HepG2 (cell line): ENCODE results near the gene MTHFD2. TPM values are rescaled to one million over a fixed set of nuclear protein-coding genes. Genes with fewer than 3 reads are reported as not detected.
A peak's percentile ranks its signal among the peaks of the same experiment; 100 is the strongest.

Experiments used
- CEBPG ChIP-seq: IDR thresholded peaks from 2 replicates; pipeline ENCODE4 v1.6.1; 2016
- EED ChIP-seq: sonication (generic); formaldehyde crosslinking; IDR thresholded peaks from 2 replicates; pipeline ENCODE4 v1.5.0; 2020; ENCODE audit warnings: mild to moderate bottlenecking, missing genetic modification reagents
- FOSL2 ChIP-seq: sonication (generic); formaldehyde crosslinking; IDR thresholded peaks from 2 replicates; pipeline ENCODE4 v1.4.0; 2020; ENCODE audit warnings: missing genetic modification reagents
- HES4 ChIP-seq: sonication (generic); formaldehyde crosslinking; IDR thresholded peaks from 2 replicates; pipeline ENCODE4 v1.9.0; 2021; ENCODE audit warnings: mild to moderate bottlenecking, missing genetic modification reagents, borderline replicate concordance
- HHEX ChIP-seq: IDR thresholded peaks from 2 replicates; pipeline ENCODE4 v1.6.1; 2016; ENCODE audit warnings: control low read depth
- HMG20A ChIP-seq: IDR thresholded peaks from 2 replicates; pipeline ENCODE4 v1.6.1; 2016; ENCODE audit warnings: borderline replicate concordance
- HNRNPUL1 ChIP-seq: fragments of 200-400 bp; formaldehyde crosslinking; IDR thresholded peaks from 2 replicates; pipeline ENCODE4 v1.6.1; 2017; ENCODE audit warnings: low read depth, mild to moderate bottlenecking, low read length, moderate library complexity
- KDM4B ChIP-seq: sonication (generic); formaldehyde crosslinking; IDR thresholded peaks from 2 replicates; pipeline ENCODE4 v1.4.0; 2020; ENCODE audit warnings: missing genetic modification reagents
- MTF1 ChIP-seq: sonication (generic); formaldehyde crosslinking; IDR thresholded peaks from 2 replicates; pipeline ENCODE4 v1.5.0; 2020; ENCODE audit warnings: missing genetic modification reagents
- RNF2 ChIP-seq: fragments of 450-650 bp; conservative IDR thresholded peaks from 2 replicates; pipeline ENCODE4 v1.6.1; 2016; ENCODE audit warnings: low read depth
- RORA ChIP-seq: sonication (generic); formaldehyde crosslinking; IDR thresholded peaks from 2 replicates; pipeline ENCODE4 v1.5.0; 2020; ENCODE audit warnings: mild to moderate bottlenecking, missing genetic modification reagents, moderate library complexity
- RXRA ChIP-seq: sonication (generic); formaldehyde crosslinking; IDR thresholded peaks from 2 replicates; pipeline ENCODE4 v1.5.1; 2020; ENCODE audit warnings: missing genetic modification reagents
- ZNF10 ChIP-seq: sonication (generic); formaldehyde crosslinking; IDR thresholded peaks from 2 replicates; pipeline ENCODE4 v1.4.0; 2020; ENCODE audit warnings: mild to moderate bottlenecking, low read depth, missing genetic modification reagents, borderline replicate concordance
- ZNF124 ChIP-seq: sonication (generic); formaldehyde crosslinking; IDR thresholded peaks from 2 replicates; pipeline ENCODE4 v1.4.0; 2020; ENCODE audit warnings: missing genetic modification reagents
- ZNF143 ChIP-seq: sonication (generic); formaldehyde crosslinking; IDR thresholded peaks from 2 replicates; pipeline ENCODE4 v1.4.0; 2020; ENCODE audit warnings: missing genetic modification reagents
- ZNF549 ChIP-seq: sonication (generic); formaldehyde crosslinking; IDR thresholded peaks from 2 replicates; pipeline ENCODE4 v1.5.0; 2020; ENCODE audit warnings: missing genetic modification reagents
- ZNF569 ChIP-seq: sonication (generic); formaldehyde crosslinking; IDR thresholded peaks from 2 replicates; pipeline ENCODE4 v1.5.0; 2020; ENCODE audit warnings: mild to moderate bottlenecking, missing genetic modification reagents, moderate library complexity, borderline replicate concordance
- ZNF629 ChIP-seq: sonication (generic); formaldehyde crosslinking; conservative IDR thresholded peaks from 2 replicates; pipeline ENCODE4 v1.5.0; 2020; ENCODE audit warnings: missing genetic modification reagents
- polyA plus RNA-seq, 8 experiments: library from polyadenylated mRNA; depleted of rRNA in 3 of 8; stranded (reverse) in 7 of 8; unstranded in 1 of 8; fragments of >200 nt; fragmentation: Illumina TruSeq in 4 of 8; extraction: Trizol in 4 of 8; gene quantifications; 2 replicates each; pipeline versions ENCODE4 v1.2.1 to v1.2.3, GENCODE V29; 2011 to 2016; ENCODE audit warnings: low read depth in 4 of 8, missing spikeins in 1 of 8, mixed read lengths in 1 of 8; ENCODE audit not compliant: insufficient read depth in 1 of 8
- total RNA-seq, 5 experiments: library from RNA; depleted of rRNA; stranded (reverse); fragments of >200 nt; fragmentation: Illumina TruSeq; extraction: Trizol; gene quantifications; 2 replicates each; pipeline ENCODE4 v1.2.3, GENCODE V29; 2016; ENCODE audit warnings: low read depth in 1 of 5
- TF ChIP-seq, protein P1 (sequence below): sonication (generic); formaldehyde crosslinking; IDR thresholded peaks from 2 replicates; pipeline ENCODE4 v1.5.0; 2020; ENCODE audit warnings: missing genetic modification reagents, mild to moderate bottlenecking, borderline replicate concordance
- TF ChIP-seq, protein P2 (sequence below): IDR thresholded peaks from 2 replicates; pipeline ENCODE4 v1.6.1; 2012; ENCODE audit warnings: low read length, improper control_type of control experiment
- TF ChIP-seq, protein P3 (sequence below), 2 experiments: sonication (generic) in 1 of 2; formaldehyde crosslinking in 1 of 2; IDR thresholded peaks; 2 replicates each; pipeline versions ENCODE4 v1.5.1 to v1.6.1; 2011 to 2020; ENCODE audit warnings: borderline replicate concordance in 1 of 2, low read depth in 1 of 2, low read length in 1 of 2, mild to moderate bottlenecking in 1 of 2, missing genetic modification reagents in 1 of 2, moderate library complexity in 1 of 2
- TF ChIP-seq, protein P4 (sequence below): sonication (generic); formaldehyde crosslinking; IDR thresholded peaks from 2 replicates; pipeline ENCODE4 v1.5.1; 2020; ENCODE audit warnings: missing genetic modification reagents, mild to moderate bottlenecking, borderline replicate concordance
- TF ChIP-seq, protein P5 (sequence below): IDR thresholded peaks from 2 replicates; pipeline ENCODE4 v1.6.1; 2016; ENCODE audit warnings: missing genetic modification reagents, missing compliant biosample characterization

MTHFD2 gene
- total and polyA plus RNA-seq, 2 of the 13 experiments (the other 11 are each of a cell fraction or from before 2014, with no cell fraction given): 188 to 269 TPM

DNA sequence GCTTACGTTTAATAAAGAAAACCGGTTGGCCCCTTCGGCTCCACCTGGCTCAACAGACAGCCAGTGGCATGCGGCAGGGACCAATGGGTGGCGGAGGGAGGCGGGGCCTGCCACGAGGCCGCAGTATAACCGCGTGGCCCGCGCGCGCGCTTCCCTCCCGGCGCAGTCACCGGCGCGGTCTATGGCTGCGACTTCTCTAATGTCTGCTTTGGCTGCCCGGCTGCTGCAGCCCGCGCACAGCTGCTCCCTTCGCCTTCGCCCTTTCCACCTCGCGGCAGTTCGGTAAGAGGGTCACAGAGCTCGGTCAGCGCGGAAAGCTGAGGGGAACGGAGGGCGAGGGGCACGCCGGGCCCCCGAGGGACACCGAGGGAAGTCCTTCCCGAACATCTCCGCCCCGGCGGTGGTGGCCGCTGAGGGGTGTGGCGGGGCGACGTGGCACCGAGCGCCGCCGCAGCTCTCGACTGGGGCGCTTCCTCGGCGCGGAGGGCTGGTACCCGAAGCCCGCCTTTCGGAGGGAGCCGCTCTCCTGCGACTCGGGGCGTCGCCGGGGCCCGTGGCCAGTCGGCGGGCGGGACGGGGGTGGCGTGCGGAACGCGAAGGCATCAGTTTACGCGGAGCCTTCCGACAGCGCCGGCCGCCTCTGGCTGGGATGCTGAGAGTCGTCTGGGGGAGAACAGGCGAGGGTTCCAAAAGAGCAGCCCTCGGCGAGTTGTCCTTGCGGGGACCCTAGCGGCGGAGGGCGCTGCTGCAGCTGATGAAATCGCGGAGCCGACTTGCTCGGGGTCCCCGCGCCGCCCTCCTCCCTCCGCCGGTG is at the start of gene MTHFD2 (continued):
- TF ChIP-seq, protein P1, sequence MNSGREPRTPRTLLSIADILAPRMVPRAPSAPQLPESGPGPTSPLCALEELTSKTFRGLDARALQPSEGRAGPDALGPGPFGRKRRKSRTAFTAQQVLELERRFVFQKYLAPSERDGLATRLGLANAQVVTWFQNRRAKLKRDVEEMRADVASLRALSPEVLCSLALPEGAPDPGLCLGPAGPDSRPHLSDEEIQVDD (CRISPR knock-in tag): peak; percentile 96; the same call in 1 of the 2 replicates
- no peak for TF ChIP-seq ZNF549 (CRISPR knock-in tag)
- TF ChIP-seq, protein P2, sequence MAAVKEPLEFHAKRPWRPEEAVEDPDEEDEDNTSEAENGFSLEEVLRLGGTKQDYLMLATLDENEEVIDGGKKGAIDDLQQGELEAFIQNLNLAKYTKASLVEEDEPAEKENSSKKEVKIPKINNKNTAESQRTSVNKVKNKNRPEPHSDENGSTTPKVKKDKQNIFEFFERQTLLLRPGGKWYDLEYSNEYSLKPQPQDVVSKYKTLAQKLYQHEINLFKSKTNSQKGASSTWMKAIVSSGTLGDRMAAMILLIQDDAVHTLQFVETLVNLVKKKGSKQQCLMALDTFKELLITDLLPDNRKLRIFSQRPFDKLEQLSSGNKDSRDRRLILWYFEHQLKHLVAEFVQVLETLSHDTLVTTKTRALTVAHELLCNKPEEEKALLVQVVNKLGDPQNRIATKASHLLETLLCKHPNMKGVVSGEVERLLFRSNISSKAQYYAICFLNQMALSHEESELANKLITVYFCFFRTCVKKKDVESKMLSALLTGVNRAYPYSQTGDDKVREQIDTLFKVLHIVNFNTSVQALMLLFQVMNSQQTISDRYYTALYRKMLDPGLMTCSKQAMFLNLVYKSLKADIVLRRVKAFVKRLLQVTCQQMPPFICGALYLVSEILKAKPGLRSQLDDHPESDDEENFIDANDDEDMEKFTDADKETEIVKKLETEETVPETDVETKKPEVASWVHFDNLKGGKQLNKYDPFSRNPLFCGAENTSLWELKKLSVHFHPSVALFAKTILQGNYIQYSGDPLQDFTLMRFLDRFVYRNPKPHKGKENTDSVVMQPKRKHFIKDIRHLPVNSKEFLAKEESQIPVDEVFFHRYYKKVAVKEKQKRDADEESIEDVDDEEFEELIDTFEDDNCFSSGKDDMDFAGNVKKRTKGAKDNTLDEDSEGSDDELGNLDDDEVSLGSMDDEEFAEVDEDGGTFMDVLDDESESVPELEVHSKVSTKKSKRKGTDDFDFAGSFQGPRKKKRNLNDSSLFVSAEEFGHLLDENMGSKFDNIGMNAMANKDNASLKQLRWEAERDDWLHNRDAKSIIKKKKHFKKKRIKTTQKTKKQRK: no peak
- TF ChIP-seq, protein P3, sequence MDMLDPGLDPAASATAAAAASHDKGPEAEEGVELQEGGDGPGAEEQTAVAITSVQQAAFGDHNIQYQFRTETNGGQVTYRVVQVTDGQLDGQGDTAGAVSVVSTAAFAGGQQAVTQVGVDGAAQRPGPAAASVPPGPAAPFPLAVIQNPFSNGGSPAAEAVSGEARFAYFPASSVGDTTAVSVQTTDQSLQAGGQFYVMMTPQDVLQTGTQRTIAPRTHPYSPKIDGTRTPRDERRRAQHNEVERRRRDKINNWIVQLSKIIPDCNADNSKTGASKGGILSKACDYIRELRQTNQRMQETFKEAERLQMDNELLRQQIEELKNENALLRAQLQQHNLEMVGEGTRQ (IDR thresholded peaks at IDR 0.05; ENCODE audit: low read depth, low read length): peak; percentile 41; the same call in 1 of the 2 replicates
- TF ChIP-seq, protein P3 (CRISPR knock-in tag; IDR thresholded peaks at IDR 0.05; ENCODE audit: borderline replicate concordance): peak; percentile 32; the same call in 1 of the 2 replicates
- TF ChIP-seq ZNF569 (CRISPR knock-in tag): no peak
- no peak for TF ChIP-seq HHEX (CRISPR knock-in tag)
- no peak for TF ChIP-seq ZNF143 (CRISPR knock-in tag)
- TF ChIP-seq ZNF10 (CRISPR knock-in tag): no peak
- TF ChIP-seq, protein P4, sequence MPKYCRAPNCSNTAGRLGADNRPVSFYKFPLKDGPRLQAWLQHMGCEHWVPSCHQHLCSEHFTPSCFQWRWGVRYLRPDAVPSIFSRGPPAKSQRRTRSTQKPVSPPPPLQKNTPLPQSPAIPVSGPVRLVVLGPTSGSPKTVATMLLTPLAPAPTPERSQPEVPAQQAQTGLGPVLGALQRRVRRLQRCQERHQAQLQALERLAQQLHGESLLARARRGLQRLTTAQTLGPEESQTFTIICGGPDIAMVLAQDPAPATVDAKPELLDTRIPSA (CRISPR knock-in tag): 0 out of 2 replicates have a peak, but pooled peaks have one; percentile 90
- peak; percentile 70 for TF ChIP-seq KDM4B (CRISPR knock-in tag)
- peak; percentile 68 for TF ChIP-seq RXRA (CRISPR knock-in tag)
- TF ChIP-seq, protein P5, sequence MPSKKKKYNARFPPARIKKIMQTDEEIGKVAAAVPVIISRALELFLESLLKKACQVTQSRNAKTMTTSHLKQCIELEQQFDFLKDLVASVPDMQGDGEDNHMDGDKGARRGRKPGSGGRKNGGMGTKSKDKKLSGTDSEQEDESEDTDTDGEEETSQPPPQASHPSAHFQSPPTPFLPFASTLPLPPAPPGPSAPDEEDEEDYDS: peak; percentile 100
- peak; percentile 40; the same call in 1 of the 2 replicates for TF ChIP-seq ZNF629
- no peak for TF ChIP-seq HNRNPUL1
- TF ChIP-seq HES4 (CRISPR knock-in tag): peak; percentile 89
- no peak for TF ChIP-seq RORA (CRISPR knock-in tag)
- TF ChIP-seq RNF2: peak; percentile 94
- TF ChIP-seq FOSL2 (CRISPR knock-in tag): peak; percentile 57
- TF ChIP-seq MTF1 (CRISPR knock-in tag): no peak; the same call in 1 of the 2 replicates
- TF ChIP-seq ZNF124 (CRISPR knock-in tag): 0 out of 2 replicates have a peak, but pooled peaks have one; percentile 40
- TF ChIP-seq HMG20A (CRISPR knock-in tag): no peak; the same call in 1 of the 2 replicates
- TF ChIP-seq CEBPG: peak; percentile 99
- peak; percentile 86 for TF ChIP-seq EED (CRISPR knock-in tag)
